ENCODE results near the gene GRAPL.
"Not testable (repeated sequence)": the region's sequence is repeated elsewhere in the genome, so short reads cannot be mapped to it uniquely, and the experiment has no call there.

GRAPL gene

DNA sequence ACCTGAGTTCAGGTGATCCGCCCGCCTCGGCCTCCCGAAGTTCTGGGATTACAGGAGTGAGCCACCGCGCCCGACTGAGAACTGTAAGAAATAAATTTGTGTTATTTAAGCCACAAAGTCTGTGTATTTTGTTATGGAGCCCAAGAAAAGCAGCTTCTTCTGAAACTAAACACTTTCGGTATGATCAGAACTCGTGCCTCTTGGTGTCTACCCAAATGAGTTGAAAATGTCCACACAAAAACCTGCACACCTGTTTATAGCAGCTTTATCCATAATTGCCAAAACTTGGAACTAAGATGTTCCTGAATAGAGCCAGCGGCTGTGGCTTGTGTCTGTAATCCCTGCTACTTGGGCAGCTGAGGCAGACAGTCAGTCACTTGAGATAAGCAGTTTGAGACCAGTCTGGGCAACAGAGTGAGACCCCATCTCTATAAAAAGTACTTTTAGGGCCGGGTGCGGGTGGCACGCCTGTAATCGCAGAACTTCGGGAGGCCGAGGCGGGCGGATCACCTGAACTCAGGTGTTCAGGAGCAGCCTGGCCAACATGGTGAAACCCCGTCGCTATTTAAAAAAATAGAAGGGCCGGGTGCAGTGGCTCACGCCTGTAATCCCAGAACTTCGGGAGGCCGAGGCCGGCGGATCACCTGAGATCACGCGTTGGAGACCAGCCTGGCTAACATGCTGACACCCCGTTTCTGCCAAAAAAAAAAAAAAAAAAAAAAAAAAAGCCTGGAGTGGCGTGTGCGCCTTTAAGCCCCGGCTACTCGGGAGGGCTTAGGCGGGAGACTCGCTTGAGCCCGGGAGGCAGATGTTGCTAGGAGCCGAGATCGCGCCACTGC, 61.7 kb downstream of the GRAPL start:
- DNase-seq (ENCODE audit: low spot score): not testable (repeated sequence)

GRCh38 chr17:19189781-19190405, 62.5 kb downstream of the GRAPL start:
- not testable (repeated sequence) for DNase-seq (ENCODE audit: low spot score)

DNA sequence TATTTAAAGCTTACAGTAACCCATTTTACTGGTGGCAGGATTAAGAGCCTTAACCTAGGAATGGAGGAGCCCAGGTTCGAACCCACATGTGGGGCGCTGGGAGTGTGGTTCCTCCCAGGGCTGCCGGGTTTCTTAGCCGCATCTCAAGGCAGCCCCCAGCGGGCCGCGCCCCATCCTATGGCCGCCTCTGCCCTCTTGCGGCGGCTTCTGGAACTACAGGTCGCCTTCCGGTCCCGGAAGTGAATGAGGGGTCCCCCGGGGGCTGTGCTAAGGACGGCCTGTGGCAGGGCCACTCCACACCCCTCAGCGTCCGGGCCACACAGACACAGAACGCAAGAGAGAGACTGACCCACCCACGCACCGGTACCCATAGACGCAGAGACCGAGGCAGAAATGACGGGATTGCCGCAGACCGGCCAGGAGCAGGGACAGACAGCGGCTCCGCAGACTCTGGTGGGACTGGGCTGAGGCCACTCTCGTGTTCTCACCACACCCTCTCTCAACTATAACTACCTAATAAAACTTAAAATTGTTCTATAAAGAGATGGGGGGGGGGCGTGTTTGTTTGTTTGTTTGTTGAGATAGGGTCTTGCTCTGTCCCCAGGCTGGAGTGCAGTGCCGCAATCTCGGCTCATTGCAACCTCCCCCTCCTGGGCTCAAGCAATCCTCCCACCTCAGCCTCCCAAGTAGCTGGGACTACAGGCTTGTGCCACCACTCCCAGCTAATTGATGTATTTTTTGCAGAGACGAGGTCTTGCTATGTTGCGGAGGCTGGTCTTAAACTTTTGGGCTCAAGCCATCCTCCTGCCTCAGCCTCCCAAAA, 69.2 kb downstream of the GRAPL start:
- not testable (repeated sequence) for DNase-seq (ENCODE audit: low spot score)

- not testable (repeated sequence) for DNase-seq (ENCODE audit: low spot score)
Observed at GRCh38 chr17:19202448-19202847, 75.1 kb downstream of the GRAPL start.

- not testable (repeated sequence) for DNase-seq (ENCODE audit: low spot score)
Observed at GRCh38 chr17:19203429-19203828, 76.0 kb downstream of the GRAPL start.

Measured in kidney capillary endothelial cell (primary cell).